ENCODE measurements around the gene MBD3.
A peak's percentile ranks its signal among the peaks of the same experiment; 100 is the strongest.

Gene MBD3

GRCh38 chr19:1618157-1619093, 25.8 kb upstream of the MBD3 start:
- Histone ChIP-seq H3K4me1 (ENCODE audit: insufficient read depth, low read length, severe bottlenecking) (peaks cover 59% of the 10 kb centered on the region), H4K20me1 (ENCODE audit: insufficient read depth, low read length) (no peaks in the 10 kb centered on the region), H3K4me3 (ENCODE audit: low read depth, low read length, poor library complexity, severe bottlenecking) (no peak overlapping the region), H3K79me2 (ENCODE audit: insufficient read depth, low read length) (no peaks in the 10 kb centered on the region), H3K9me3 (ENCODE audit: low read length) (no peaks in the 10 kb centered on the region), H2AFZ (ENCODE audit: low read length) (no peak overlapping the region), H3F3A (ENCODE audit: insufficient read depth, low read length) (no peaks in the 10 kb centered on the region), H3K27ac (ENCODE audit: low read depth, low read length, poor library complexity, severe bottlenecking) (peak overlapping the region; percentile 85), H3K4me2 (ENCODE audit: low read length) (no peak overlapping the region), H3K36me3 (ENCODE audit: insufficient read depth, low read length) (peaks cover 100% of the 10 kb centered on the region), H3K9ac (ENCODE audit: low read length) (no peak overlapping the region; the same call in 1 of the 2 replicates), H3K9me2 (ENCODE audit: low read depth, low read length) (no peaks in the 10 kb centered on the region), H3K27me3 (ENCODE audit: insufficient read depth, low read length) (no peaks in the 10 kb centered on the region)
- TF ChIP-seq EZH2 (IDR thresholded peaks at IDR 0.05; ENCODE audit: borderline replicate concordance, low read length) = no peak
- peak; percentile 53 for TF ChIP-seq CTCF (IDR thresholded peaks at IDR 0.05; ENCODE audit: low read length)

GRCh38 chr19:1616875-1617274, 24.2 kb upstream of the MBD3 start:
- peak overlapping the region; percentile 21; the same call in 1 of the 2 replicates for H3K4me2 ChIP-seq (ENCODE audit: low read length)

GRCh38 chr19:1616396-1616795, 23.7 kb upstream of the MBD3 start:
- no peak overlapping the region for H2AFZ ChIP-seq (ENCODE audit: low read length)
- H3F3A ChIP-seq (ENCODE audit: insufficient read depth, low read length) = no peaks in the 10 kb centered on the region
- H3K79me2 ChIP-seq (ENCODE audit: insufficient read depth, low read length) = no peaks in the 10 kb centered on the region
- no peaks in the 10 kb centered on the region for H3K27me3 ChIP-seq (ENCODE audit: insufficient read depth, low read length)
- no peaks in the 10 kb centered on the region for H4K20me1 ChIP-seq (ENCODE audit: insufficient read depth, low read length)
- peaks cover 41% of the 10 kb centered on the region for H3K4me1 ChIP-seq (ENCODE audit: insufficient read depth, low read length, severe bottlenecking)
- H3K36me3 ChIP-seq (ENCODE audit: insufficient read depth, low read length) = peaks cover 99% of the 10 kb centered on the region
- H3K4me2 ChIP-seq (ENCODE audit: low read length) = no peak overlapping the region
- no peaks in the 10 kb centered on the region for H3K9me3 ChIP-seq (ENCODE audit: low read length)
- H3K9me2 ChIP-seq (ENCODE audit: low read depth, low read length) = no peaks in the 10 kb centered on the region
- no peak overlapping the region for H3K9ac ChIP-seq (ENCODE audit: low read length)
- TF ChIP-seq CTCF (IDR thresholded peaks at IDR 0.05; ENCODE audit: low read length) = no peak
- no peak for TF ChIP-seq EZH2 (IDR thresholded peaks at IDR 0.05; ENCODE audit: borderline replicate concordance, low read length)
- H3K4me3 ChIP-seq (ENCODE audit: low read depth, low read length, poor library complexity, severe bottlenecking) = no peak overlapping the region
- H3K27ac ChIP-seq (ENCODE audit: low read depth, low read length, poor library complexity, severe bottlenecking) = peak overlapping the region; percentile 85

More at GRCh38 chr19:1616875-1617274, 24.2 kb upstream of the MBD3 start:
- no peaks in the 10 kb centered on the region for H4K20me1 ChIP-seq (ENCODE audit: insufficient read depth, low read length)
- no peak overlapping the region for H2AFZ ChIP-seq (ENCODE audit: low read length)
- TF ChIP-seq CTCF (IDR thresholded peaks at IDR 0.05; ENCODE audit: low read length) (no peak), EZH2 (IDR thresholded peaks at IDR 0.05; ENCODE audit: borderline replicate concordance, low read length) (no peak)
- peak overlapping the region; percentile 85 for H3K27ac ChIP-seq (ENCODE audit: low read depth, low read length, poor library complexity, severe bottlenecking)
- H3K9me2 ChIP-seq (ENCODE audit: low read depth, low read length) = no peaks in the 10 kb centered on the region
- peaks cover 100% of the 10 kb centered on the region for H3K36me3 ChIP-seq (ENCODE audit: insufficient read depth, low read length)
- H3K79me2 ChIP-seq (ENCODE audit: insufficient read depth, low read length) = no peaks in the 10 kb centered on the region
- no peaks in the 10 kb centered on the region for H3K27me3 ChIP-seq (ENCODE audit: insufficient read depth, low read length)
- H3K9me3 ChIP-seq (ENCODE audit: low read length) = no peaks in the 10 kb centered on the region
- H3K4me1 ChIP-seq (ENCODE audit: insufficient read depth, low read length, severe bottlenecking) = peaks cover 46% of the 10 kb centered on the region
- no peak overlapping the region for H3K4me3 ChIP-seq (ENCODE audit: low read depth, low read length, poor library complexity, severe bottlenecking)
- no peak overlapping the region; the same call in 1 of the 2 replicates for H3K9ac ChIP-seq (ENCODE audit: low read length)
- H3F3A ChIP-seq (ENCODE audit: insufficient read depth, low read length) = no peaks in the 10 kb centered on the region

All from OCI-LY1 (cell line).